GM19239 (cell line): ENCODE measurements around the gene SEPSECS.

Experiments
- DNase-seq: peaks from one replicate; pipeline ENCODE4 v3.0.0; 2011; ENCODE audit warnings: low spot score; ENCODE audit not compliant: insufficient read length
- FAIRE-seq: peaks from 2 replicates; lab custom pipeline; 2011; peaks lifted over from hg19 to GRCh38; lab: Jason Lieb, UNC

Gene SEPSECS

DNA sequence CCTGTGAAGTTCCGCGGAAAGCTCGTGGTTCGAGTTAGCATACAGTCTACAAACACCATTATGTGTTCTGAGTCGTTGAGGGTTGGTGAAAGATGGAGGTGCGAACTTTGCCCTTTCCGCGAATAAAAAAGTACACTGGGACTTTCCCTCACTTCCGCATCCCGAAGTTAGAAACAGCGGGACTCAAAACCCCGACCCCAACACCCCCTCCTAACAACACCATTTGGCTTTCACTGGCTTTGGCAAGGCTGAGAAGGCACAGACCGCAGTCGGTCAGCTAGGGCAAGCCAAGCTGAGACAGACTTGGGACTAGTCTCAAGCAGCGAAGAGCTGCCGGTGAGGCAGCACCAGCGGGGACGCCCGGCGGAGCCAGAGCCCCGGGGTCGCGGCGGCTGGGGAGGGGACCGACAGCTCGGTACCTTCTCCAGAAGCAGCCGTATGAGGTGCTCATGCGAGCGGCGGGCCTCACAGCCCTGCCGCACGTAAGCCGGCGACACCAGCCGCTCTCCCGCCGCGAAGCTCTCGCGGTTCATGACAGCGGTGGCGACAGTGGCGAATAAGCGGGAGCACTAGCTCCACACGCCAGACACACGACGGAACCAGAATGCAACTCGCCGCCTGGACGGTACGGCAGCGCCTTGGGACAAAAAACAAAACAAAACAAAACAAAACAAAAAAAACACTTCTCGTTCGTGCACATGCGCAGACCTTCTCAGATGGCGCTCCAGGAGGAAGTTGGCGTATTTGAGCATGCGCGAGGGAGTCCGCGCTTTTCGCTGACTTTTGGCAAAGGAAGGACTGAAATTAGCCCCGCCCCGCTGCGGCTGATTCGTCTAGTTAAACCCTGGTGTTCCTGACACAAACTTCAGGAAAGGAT, at the start of gene SEPSECS:
Gene SEPSECS (minus strand): TSS at position 613 of the 877 bp plus-strand sequence. CDS start 80 bp downstream, at position 533.
- peak; percentile 99 for FAIRE-seq
- DNase-seq: peak; percentile 61

DNA sequence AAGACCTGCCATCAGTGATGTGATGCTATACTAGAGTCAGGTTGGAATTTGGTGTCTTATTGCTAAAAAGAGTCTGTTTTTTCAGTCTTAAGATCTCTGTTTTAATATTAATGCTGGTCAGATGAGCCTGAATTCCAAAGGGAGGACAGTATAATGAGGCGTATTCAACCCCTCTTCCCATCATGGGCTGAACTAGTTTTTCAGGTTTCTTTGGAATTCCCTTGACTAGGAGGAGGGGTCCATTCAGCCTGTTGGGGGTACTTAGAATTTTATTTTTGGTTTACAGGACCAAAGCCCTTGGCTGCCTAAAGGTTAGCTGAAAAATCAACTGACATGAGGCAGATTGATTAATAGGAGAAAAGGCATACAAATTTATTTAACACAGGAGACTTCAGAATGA, 49.5 kb upstream of the SEPSECS start:
- no peak for FAIRE-seq
- DNase-seq: no peak

DNA sequence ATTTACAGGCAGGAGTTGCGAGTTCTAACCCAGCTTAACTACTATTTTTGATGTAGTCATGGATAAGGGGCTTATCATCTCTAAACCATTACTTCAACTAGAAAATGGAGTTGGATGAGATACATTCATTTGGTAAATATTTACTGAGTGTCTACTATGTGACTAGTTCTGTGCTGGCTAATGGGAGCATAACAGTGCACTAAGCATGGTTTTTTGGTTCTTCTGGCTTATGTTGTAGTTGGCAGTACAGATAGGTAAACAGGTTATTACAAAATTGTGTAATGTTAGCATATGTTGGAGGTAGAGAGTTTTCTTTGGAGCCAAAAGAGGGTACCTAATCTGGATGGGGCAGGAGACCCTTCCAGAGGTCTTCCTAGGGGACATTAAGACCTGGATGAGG, 47.7 kb upstream of the SEPSECS start:
- DNase-seq (no peak), FAIRE-seq (no peak)

DNA sequence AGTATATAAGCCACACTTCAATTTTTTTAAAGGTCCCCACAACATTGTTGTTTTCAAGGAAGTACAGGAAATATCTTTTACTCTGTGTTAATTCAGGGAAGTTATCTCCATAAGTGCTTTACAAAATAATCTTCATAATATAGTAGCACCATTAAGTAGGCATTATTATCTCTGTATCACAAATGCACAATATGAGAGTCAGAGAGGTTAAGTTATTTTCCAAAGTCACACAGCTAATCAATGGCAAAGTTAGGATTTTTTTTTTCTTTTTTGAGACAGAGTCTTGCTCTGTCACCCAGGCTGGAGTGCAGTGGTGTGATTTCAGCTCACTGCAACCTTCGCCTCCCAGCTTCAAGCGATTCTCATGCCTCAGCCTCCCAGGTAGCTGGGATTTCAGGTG, 38.5 kb upstream of the SEPSECS start:
- FAIRE-seq (no peak), DNase-seq (no peak)

DNA sequence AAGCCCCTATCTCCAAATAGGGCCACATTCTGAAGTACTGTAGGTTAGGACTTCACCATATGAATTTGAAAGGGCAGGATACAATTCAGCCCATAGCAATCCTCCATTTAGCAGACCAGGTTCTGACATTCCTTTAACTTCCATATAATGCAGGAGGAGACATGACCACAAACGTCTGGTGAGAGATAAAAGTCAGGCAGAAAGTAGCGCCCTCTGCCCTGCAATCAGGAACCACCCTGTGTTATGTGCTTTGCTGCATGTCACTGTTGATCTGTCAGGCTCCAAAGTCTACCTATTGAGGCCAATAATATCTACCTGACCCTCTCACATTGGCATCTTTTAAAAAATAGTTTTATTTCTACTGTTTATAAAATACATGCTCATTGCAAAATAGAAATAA, 30.2 kb upstream of the SEPSECS start:
- no peak for FAIRE-seq
- DNase-seq: no peak

DNA sequence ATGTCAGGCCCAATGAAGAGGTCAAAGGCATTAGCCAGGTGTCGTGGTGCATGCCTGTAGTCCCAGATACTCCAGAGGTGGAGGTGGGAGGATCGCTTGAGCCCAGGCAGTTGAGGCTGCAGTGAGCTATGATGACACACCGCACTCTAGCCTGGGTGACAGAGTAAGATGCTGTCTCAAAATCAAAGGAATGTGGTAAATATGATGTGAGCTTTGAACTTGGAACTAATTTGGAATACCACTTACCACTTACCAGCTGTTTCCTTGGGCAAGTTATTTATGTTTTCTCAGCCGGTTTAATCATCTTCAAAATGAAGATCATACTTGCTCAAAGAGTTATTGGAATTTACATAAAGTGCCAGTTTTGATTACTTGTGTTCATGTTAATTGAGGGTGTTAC, 23.8 kb upstream of the SEPSECS start:
- no peak for FAIRE-seq
- DNase-seq: no peak

DNA sequence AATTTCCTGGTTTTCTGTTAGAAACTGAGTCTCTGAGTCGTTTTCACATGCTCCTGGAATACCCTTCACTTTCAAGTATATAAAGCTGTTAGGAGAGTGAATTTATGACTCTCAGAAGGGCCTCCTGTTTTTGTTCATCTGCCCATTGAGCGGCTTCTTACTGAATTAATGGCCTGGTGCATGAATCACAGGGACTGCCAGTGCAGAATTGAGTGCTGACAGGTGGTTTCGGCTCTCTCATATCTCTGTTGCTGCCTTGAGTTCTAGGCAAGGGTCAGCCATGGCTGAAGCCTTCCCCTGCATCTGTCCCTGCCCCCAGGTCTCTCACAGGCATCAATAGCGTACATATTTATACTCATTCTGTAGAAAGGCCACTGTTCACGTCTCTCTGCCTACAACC, 22.7 kb upstream of the SEPSECS start:
- FAIRE-seq (no peak), DNase-seq (no peak)

DNA sequence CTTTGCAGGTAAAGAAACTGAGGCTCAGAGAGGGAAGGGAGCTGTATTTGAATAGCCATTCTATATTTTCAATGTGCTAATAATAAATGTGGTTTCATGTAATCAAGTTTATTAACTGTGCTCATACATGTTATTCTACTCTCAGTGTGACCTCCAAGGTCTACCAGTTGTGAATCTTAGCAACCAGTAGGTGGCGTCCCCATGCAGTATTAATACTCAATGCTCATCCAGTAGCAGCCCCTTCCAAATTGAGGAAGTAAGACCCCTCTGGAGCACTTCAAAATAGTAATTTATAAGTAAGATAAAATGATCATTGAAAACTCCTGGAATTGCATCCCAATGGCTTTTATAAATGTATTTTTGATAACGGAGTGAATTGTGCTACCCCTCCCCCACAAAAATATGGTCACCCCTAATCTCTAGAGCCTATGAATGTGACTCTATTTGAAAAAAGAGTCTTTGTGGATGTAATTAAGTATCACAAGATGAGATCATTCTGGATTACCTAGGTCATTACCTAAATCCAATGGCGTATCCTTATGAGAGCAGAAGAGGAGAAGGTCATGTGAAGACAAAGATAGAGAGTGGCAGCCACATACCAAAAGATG, 20.4 kb upstream of the SEPSECS start:
- DNase-seq: peak; percentile 17
- FAIRE-seq: peak; percentile 4

DNA sequence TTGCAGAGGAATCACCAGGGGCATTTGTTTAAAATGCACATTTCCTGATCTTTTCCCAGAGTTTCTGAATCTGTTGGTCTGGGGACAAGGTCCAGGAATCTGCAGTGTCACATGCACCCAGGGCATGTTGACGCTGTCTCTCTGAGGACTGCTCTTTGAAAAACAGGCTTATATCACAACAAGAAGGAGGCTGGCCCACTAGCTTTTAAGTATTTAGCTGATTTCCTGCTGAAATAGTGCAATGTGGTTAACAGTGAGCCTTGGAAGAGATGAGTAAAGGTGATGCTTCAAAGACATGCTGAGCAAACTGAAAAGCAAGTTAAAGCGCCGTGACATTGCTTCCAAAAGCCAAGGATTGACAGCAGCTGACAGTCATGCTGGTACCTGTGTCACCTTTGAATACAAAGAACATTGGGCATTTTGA, 18.6 kb upstream of the SEPSECS start:
- FAIRE-seq (no peak), DNase-seq (no peak)

DNA sequence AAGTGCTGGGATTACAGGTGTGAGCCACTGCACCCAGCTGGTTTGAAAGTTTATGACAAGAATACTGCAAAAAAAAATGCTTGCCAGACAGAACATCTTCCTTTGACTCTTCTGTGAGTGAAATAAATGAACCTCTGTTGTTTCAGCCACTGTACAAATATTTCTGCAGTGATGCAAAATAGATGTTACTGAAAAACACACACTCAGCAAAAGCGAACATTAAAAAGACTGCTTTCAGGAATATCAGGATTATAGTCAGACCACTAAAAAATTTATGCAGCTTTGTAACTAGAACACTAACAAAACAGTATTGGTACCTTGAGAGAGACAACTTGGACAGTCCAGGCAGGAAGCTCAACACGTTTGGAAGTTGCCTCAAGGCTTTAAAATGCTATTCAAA, 16.9 kb upstream of the SEPSECS start:
- no peak for DNase-seq
- FAIRE-seq: no peak

DNA sequence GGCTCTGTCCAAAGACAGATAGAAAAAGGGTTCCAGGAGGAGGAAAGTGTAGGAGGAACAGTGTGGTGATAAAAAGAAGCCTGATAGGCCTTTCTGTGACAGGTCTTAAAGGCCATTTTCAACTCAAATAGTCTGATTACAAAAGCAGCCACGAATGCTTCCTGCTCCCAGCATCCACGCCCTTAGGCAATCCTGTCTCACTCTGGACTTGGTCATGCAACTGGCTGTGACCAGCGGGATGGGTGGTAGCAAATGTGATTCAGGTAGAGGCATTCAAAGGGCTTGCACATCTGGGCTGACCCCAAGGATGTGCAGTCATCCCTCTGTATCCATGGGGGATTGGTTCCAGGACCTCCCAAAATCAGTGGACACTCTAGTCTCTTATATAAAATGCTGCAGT, 14.4 kb upstream of the SEPSECS start:
- FAIRE-seq: no peak
- DNase-seq: no peak

DNA sequence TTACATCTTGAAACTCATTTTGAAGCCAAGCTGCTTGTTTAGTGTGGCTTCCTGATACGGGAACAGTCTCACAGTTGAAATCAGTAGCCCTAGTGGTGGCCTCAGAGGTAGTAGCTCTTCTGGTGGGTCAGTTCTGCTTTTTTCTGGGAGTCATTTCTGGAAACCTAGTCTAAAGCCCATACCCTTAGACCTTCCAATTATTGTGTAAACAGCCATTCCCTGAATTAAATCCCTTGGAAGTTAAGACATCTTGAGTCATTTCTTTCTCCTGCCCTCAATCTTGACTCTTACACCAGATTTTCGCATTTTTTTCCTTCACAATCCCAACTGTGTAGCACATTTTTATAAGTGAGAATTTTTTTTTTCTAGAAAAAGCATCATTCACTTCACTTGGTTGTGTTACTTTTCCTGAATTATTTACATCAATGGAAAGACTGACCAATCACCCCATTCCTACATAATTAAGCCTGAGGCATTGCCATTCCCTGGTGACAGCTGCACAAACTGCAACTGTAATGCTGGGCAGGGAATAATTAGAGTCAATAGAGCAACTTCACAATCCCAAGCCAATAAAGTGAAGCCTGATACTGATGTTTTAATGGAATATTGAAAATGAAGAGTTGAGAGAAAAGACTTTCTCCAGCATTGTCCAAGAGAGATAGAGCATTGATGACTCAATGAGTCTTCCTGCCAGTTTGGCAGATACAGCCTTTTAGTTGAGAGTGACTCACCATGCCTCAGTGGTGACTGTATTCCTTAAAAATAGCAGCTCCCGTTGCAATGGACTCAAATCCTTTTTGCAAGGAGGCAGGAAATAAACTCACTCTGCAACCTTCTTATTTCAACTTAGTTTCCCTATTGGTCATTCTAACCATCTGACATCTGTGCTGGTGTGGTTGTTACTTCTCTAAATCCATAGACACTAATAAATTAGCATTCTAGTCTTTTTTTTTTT, 13.0 kb upstream of the SEPSECS start:
- FAIRE-seq (no peak), DNase-seq (no peak)

DNA sequence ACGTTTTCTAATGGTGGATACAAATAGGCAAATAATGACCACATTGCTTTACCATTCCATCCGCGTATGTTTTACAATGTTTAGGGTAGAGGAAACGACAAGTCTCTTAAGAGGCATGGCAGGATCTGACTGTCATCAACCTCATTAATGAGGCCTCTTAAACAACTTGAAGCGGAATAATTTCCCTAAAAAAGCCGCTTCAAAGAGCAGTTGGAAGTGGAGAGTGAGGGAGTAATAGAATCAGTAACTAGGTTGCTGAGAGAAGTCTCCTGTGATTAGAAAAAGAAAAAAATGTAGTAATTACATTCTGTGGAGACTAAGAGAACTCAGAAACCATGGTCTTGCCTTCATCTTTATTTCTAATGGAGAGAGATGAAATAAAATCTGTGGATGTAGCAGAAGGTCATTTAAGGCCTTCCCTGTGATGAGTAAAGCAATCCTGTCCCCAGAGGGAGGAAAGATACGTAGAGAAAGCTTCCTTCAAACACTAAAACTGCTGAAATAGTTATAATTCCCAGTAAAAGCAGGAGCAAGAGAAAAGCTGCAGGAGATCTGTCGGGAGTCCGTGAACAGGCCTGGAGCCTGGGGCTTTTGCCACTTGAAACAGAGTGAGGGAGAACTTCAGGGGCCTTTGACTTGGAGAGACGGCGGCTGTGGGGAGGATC, 11.1 kb upstream of the SEPSECS start:
- DNase-seq (no peak), FAIRE-seq (no peak)

DNA sequence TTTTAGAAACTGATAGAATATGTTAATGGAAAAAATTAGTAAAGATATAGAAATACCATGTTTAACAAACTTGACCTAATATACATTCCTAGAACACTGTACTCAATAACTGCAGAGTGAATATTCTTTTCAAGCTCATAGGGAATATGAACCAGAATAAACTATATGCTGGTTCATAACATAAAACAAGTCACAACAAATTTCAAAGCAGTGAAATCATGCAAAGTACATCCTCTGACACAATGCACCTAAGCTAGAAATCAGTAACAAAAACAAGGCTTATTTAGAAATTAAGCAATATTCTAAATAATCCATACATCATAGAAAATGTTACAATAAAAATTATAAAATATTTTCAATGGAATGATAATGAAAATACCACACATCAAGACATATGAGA, 9.2 kb upstream of the SEPSECS start:
- FAIRE-seq (no peak), DNase-seq (no peak)

DNA sequence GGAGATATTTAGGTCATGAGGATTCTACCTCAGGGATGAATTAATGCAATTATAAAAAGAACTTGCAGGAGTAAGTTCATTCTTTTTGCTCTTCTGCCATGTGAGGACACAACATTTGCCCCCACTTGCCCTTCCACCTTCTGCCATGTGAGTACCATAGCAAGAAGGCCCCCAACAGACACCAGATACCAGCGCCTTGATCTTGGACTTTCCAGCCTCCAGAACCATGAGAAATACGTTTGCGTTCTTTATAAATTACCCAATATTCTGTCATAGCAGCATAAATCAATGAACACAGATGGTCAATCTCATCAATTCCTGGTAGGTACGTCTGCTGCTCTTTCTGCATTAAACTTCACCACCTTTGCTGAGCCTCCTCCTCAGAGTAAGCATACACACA, 5.7 kb upstream of the SEPSECS start:
- FAIRE-seq: no peak
- no peak for DNase-seq

DNA sequence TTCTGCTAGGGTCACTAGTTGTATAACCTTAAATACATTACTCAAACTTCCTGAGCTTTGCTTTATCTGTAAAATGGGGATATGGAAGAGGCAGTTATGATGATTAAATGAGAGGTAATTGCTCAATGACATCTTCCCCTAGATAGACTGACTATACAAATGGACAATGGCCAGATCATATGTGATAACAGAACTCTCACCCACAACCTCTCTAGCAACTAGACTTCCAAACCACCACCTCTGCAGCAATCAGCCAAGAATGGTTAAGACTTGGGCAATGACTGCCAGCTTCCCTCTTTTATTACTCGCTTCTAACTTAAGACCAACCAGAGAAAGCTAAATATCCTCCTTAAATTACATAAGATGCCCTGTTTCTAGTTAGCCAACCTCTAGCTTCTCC, 2.9 kb upstream of the SEPSECS start:
- DNase-seq (no peak), FAIRE-seq (no peak)

DNA sequence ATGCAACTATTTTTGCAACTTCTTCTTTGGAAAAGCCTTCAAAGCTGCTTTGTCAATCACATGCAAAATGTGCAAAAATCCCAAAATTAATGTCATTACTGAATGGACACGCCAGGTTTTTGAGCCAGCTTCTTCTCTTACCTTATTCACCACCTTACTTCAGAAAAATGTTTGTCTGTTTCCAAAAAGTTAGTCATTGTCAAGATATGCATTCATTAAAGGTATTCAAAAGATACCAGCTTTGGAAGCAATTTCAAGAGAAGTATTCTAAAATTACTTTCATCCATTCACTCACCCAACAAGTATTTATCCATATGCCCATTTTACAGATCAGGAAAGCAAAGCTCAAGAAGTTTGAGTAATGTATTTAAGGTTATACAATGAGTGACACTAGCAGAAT, 2.3 kb upstream of the SEPSECS start:
- DNase-seq (no peak), FAIRE-seq (no peak)

DNA sequence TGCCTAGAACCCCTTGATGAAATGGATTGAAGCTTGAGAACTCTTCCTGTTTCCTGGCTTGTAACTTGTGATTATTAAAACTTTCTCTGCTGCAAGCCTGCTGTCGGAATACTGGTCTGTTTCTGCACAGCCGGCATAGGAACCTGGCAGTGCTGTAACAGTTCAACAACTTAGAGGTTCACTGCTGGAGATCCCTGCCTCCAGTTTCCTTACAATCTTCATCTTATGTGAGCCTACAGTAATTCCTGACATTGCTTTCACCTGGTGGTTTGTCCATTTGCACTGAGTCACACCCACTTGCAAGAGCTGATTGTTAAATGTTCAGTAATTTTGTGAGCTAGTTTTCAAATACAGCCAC, 1.3 kb upstream of the SEPSECS start:
- DNase-seq: no peak
- no peak for FAIRE-seq

DNA sequence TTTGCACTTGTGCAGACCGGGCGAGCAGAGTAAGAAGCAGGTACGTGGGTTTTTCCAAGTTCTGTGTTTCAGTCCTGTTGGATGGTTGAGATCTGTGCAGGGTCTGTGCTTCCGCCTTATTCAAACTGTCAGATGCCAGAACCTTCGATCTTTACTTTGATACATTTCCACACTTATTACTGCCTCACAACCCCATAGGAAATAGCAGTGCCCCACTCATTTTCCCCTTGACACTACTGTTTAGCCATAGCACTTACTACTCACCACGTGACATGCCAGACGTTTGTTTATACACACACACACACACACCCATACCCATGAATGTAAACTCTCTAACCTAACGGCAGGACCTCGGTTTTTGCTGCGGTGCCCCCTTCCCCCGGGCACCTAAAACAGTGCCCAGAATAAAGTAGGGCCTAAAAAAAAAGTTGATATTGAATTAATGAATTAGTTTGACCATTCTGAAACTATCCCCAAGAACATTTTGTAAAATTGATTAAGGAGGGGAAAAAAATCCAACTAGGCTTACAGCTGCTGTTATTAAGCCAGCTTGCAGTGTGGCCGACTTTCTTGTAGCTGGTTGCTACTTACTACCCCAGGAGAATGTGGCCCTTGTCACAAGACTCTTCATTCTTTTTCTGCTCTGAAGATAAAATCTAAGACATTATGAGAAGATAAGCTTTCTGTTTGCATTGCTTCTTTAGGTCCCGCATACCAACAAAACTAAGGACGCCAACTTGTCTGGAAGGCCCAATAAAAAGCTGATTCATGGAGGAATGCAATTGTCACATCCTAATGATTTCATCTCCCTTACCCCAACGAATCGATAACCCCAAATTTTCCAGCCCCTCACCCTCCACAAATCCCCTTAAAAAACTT, 704 bp upstream of the SEPSECS start:
- no peak for FAIRE-seq
- no peak for DNase-seq
